PC-3 (cell line): Measurements from ENCODE around the gene HIVEP3. TPM values are rescaled to one million over a fixed set of nuclear protein-coding genes. Genes with fewer than 3 reads are reported as not detected.

Experiments used
- ATAC-seq: fragments of 200-7000 bp; cut with Tn5 transposase; 2 replicates; pipeline ENCODE4 v1.9.1; 2020; ENCODE audit warnings: mild to moderate bottlenecking, moderate library complexity
- BruUV-seq: library from RNA; stranded (reverse); fragments of 400-500 nt; replicated peaks from 2 replicates; lab custom pipeline; 2021; lab: Mats Ljungman, UMichigan
- CTCF ChIA-PET: fragments of 300-600 bp; sonication (Branson Sonifier 250); formaldehyde crosslinking; loops from one replicate; lab custom pipeline; 2022; ENCODE audit warnings: antibody characterized with exemption; lab: Charles Lee
- POLR2A ChIA-PET: fragments of 300-600 bp; sonication (Branson Sonifier 250); formaldehyde crosslinking; loops from one replicate; lab custom pipeline; 2022; ENCODE audit warnings: antibody characterized with exemption; ENCODE audit not compliant: unreplicated experiment; lab: Charles Lee
- DNase-seq: peaks from one replicate; pipeline ENCODE4 v3.0.0-alpha.2; 2015
- H2AFZ ChIP-seq: fragments of 300-600 bp; sonication (generic); 2 replicates; pipeline ENCODE4 v1.6.0; 2016; ENCODE audit warnings: antibody characterized with exemption, low read length
- H3F3A ChIP-seq: fragments of 300-600 bp; sonication (generic); one replicate; pipeline ENCODE4 v1.6.0; 2017; ENCODE audit warnings: antibody characterized with exemption, low read length, control low read depth, mild to moderate bottlenecking; ENCODE audit not compliant: unreplicated experiment
- H3K27ac ChIP-seq: fragments of 300-600 bp; sonication (generic); 2 replicates; pipeline ENCODE4 v1.5.1; 2016; ENCODE audit warnings: mild to moderate bottlenecking, low read length
- H3K27me3 ChIP-seq: fragments of 300-600 bp; sonication (generic); 2 replicates; pipeline ENCODE4 v1.6.1; 2016; ENCODE audit warnings: low read length, mixed read lengths
- H3K36me3 ChIP-seq: fragments of 300-600 bp; sonication (generic); 2 replicates; pipeline ENCODE4 v1.6.1; 2016; ENCODE audit warnings: low read depth, mixed run types, low read length, mixed read lengths
- H3K4me1 ChIP-seq: fragments of 300-600 bp; sonication (generic); 2 replicates; pipeline ENCODE4 v1.5.1; 2016; ENCODE audit warnings: low read length; ENCODE audit not compliant: insufficient read depth
- H3K4me2 ChIP-seq: fragments of 300-600 bp; sonication (generic); 2 replicates; pipeline ENCODE4 v1.6.0; 2016; ENCODE audit warnings: low read length
- H3K4me3 ChIP-seq: fragments of 300-600 bp; sonication (generic); 2 replicates; pipeline ENCODE4 v1.5.1; 2016; ENCODE audit warnings: mild to moderate bottlenecking, low read length, mixed read lengths
- H3K79me2 ChIP-seq: fragments of 300-600 bp; sonication (generic); 2 replicates; pipeline ENCODE4 v1.6.1; 2017; ENCODE audit warnings: low read length, mixed read lengths
- H3K9ac ChIP-seq: fragments of 300-600 bp; sonication (generic); 2 replicates; pipeline ENCODE4 v1.6.0; 2016; ENCODE audit warnings: mild to moderate bottlenecking, low read length
- H3K9me2 ChIP-seq: fragments of 300-600 bp; sonication (generic); replicated peaks from 2 replicates; pipeline ENCODE4 v1.6.1; 2016; ENCODE audit warnings: mixed run types, low read length, mixed read lengths
- H3K9me3 ChIP-seq: fragments of 300-600 bp; sonication (generic); 2 replicates; pipeline ENCODE4 v1.6.1; 2016; ENCODE audit warnings: low read length, mixed read lengths
- H4K20me1 ChIP-seq: fragments of 300-600 bp; sonication (generic); 2 replicates; pipeline ENCODE4 v1.6.1; 2016; ENCODE audit warnings: low read length, mixed read lengths
- CTCF ChIP-seq: fragments of 300-600 bp; sonication (generic); conservative IDR thresholded peaks from 2 replicates; pipeline ENCODE4 v1.5.1; 2017; ENCODE audit warnings: antibody characterized with exemption, low read depth, mild to moderate bottlenecking, low read length
- EZH2 ChIP-seq: fragments of 300-600 bp; sonication (generic); IDR thresholded peaks from one replicate; pipeline ENCODE4 v1.6.1; 2017; ENCODE audit warnings: antibody characterized with exemption, mild to moderate bottlenecking, low read length; ENCODE audit not compliant: unreplicated experiment
- EZH2phosphoT487 ChIP-seq: fragments of 300-600 bp; sonication (generic); IDR thresholded peaks from 2 replicates; pipeline ENCODE4 v1.6.1; 2018; ENCODE audit warnings: mild to moderate bottlenecking, antibody characterized with exemption, low read length, borderline replicate concordance
- intact Hi-C: fragments of 100-400 bp; cut with micrococcal nuclease; formaldehyde crosslinking; loops from 2 replicates; pipeline ENCODE4 v1.9.0; 2023
- total RNA-seq: library from RNA; depleted of rRNA; stranded (reverse); fragments of >200 nt; gene quantifications from 2 replicates; pipeline ENCODE4 v1.2.3, GENCODE V29; 2014

HIVEP3 gene
- total RNA-seq, 1 experiment from 2014 or later, result 9.8 TPM

DNA sequence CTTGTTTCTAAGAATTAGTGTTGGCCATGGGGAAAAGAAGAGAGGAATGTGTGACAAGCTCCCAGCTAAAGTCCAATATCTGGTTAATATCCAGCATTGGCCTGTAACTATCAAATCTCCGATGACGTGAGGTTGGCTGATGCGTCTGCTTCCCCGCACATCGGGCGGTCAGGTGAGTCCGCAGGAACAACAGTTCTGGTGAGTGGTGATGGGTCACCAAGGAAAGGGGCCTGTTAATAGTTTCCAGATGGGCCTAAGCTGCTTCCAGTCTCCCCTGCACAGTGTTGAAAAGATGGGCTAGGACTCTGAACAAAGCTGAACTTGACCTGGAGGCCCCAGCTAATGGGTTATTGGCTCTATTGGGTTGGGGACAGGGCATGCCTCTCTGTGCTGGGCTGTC, 241.1 kb downstream of the HIVEP3 start:
- ATAC-seq, result no peak
- TF ChIP-seq EZH2phosphoT487, result no peak
- no peak for TF ChIP-seq EZH2
- TF ChIP-seq CTCF, result no peak
- H3K27me3 ChIP-seq, result no peaks in the 10 kb centered on the region
- no peak overlapping the region for H3K4me2 ChIP-seq
- H3K9me3 ChIP-seq, result no peaks in the 10 kb centered on the region
- H3F3A ChIP-seq, result no peaks in the 10 kb centered on the region
- no peak for DNase-seq
- H3K9me2 ChIP-seq, result no peaks in the 10 kb centered on the region
- intact Hi-C loops, result no loop called here
- H3K4me1 ChIP-seq, result peaks cover 9% of the 10 kb centered on the region
- ChIA-PET CTCF (no interaction called here), POLR2A (no interaction called here)
- no peak overlapping the region for H3K27ac ChIP-seq
- no peak overlapping the region for H3K4me3 ChIP-seq
- BruUV-seq, result no TSS peak
- no peaks in the 10 kb centered on the region for H3K36me3 ChIP-seq
- H2AFZ ChIP-seq, result no peak overlapping the region
- no peaks in the 10 kb centered on the region for H4K20me1 ChIP-seq
- H3K79me2 ChIP-seq, result no peaks in the 10 kb centered on the region
- no peak overlapping the region for H3K9ac ChIP-seq

- Histone ChIP-seq H3K4me2 (no peak overlapping the region), H3K9ac (no peak overlapping the region), H2AFZ (no peak overlapping the region), H3K27me3 (no peaks in the 10 kb centered on the region), H3K4me3 (no peak overlapping the region), H3K79me2 (no peaks in the 10 kb centered on the region), H3K9me2 (no peaks in the 10 kb centered on the region), H3K36me3 (no peaks in the 10 kb centered on the region), H4K20me1 (no peaks in the 10 kb centered on the region), H3F3A (no peaks in the 10 kb centered on the region), H3K4me1 (peaks cover 30% of the 10 kb centered on the region), H3K27ac (no peak overlapping the region), H3K9me3 (no peaks in the 10 kb centered on the region)
- intact Hi-C loops, result no loop called here
- ATAC-seq (no peak), DNase-seq (no peak)
- TF ChIP-seq CTCF, result no peak
- no peak for TF ChIP-seq EZH2
- TF ChIP-seq EZH2phosphoT487, result no peak
- BruUV-seq, result no TSS peak
- CTCF ChIA-PET, result no interaction called here
- POLR2A ChIA-PET, result no interaction called here
Measured at GRCh38 chr1:41675401-41675800, 243.3 kb downstream of the HIVEP3 start.

DNA sequence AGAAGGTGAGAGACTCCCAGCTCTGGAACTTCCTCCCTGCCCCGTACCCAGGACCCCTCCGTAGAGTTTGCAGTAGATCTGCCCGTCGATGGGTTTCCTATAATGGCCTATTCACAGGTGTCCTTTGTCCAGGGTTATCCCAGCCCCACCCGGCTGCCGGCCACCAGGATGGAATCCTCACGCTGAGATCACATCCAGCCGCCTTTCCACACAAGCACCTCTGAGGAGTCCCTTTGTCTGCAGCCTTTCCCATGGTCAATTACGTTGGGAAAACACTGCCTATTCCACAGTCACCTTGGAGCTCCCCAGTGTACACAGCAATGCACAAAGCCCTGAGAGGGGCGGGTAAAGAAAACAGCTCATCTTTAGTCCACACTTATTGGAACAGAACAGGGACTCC, 244.2 kb downstream of the HIVEP3 start:
- no peak overlapping the region for H3K4me3 ChIP-seq
- TF ChIP-seq EZH2, result no peak
- no peak for TF ChIP-seq CTCF
- TF ChIP-seq EZH2phosphoT487, result no peak
- H3K27me3 ChIP-seq, result no peaks in the 10 kb centered on the region
- no peak overlapping the region for H3K27ac ChIP-seq
- no peaks in the 10 kb centered on the region for H3K79me2 ChIP-seq
- no peaks in the 10 kb centered on the region for H3F3A ChIP-seq
- H4K20me1 ChIP-seq, result no peaks in the 10 kb centered on the region
- BruUV-seq, result no TSS peak
- ChIA-PET POLR2A (interaction anchor here (0.6 kb wide), 1 partner anchor 1094 kb away, joined by 3 read pairs; no protein-coding TSS in a partner anchor), CTCF (no interaction called here)
- peaks cover 39% of the 10 kb centered on the region for H3K4me1 ChIP-seq
- no peaks in the 10 kb centered on the region for H3K9me3 ChIP-seq
- H3K9me2 ChIP-seq, result no peaks in the 10 kb centered on the region
- ATAC-seq (no peak), DNase-seq (no peak)
- H3K9ac ChIP-seq, result no peak overlapping the region
- intact Hi-C loops, result no loop called here
- no peaks in the 10 kb centered on the region for H3K36me3 ChIP-seq
- no peak overlapping the region for H2AFZ ChIP-seq
- no peak overlapping the region for H3K4me2 ChIP-seq
